Measurements from ENCODE around the gene XRN2.

DNA sequence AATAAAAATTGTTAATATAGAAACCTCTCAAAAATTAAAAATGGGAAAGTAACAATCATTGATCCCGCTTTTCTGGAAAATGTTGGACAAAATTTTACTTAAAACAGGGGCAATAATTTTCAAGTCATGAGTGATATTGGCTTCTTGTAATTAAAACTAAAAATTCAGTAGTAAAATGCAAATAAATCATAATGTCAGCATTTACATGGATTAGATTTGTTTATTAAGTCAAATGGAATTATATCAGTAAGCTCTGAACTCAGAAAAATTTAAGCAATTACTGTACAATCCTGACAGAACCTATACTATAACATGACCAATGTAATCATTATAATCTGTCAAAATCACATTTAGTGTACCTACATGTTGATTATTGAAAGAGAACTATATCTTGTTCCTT lies 134.1 kb downstream of the XRN2 start:
- TF ChIP-seq, protein P1, sequence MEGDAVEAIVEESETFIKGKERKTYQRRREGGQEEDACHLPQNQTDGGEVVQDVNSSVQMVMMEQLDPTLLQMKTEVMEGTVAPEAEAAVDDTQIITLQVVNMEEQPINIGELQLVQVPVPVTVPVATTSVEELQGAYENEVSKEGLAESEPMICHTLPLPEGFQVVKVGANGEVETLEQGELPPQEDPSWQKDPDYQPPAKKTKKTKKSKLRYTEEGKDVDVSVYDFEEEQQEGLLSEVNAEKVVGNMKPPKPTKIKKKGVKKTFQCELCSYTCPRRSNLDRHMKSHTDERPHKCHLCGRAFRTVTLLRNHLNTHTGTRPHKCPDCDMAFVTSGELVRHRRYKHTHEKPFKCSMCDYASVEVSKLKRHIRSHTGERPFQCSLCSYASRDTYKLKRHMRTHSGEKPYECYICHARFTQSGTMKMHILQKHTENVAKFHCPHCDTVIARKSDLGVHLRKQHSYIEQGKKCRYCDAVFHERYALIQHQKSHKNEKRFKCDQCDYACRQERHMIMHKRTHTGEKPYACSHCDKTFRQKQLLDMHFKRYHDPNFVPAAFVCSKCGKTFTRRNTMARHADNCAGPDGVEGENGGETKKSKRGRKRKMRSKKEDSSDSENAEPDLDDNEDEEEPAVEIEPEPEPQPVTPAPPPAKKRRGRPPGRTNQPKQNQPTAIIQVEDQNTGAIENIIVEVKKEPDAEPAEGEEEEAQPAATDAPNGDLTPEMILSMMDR (IDR thresholded peaks at IDR 0.05) = no peak
- TF ChIP-seq EP300 (IDR thresholded peaks at IDR 0.05) (no peak), POLR2AphosphoS5 (IDR thresholded peaks at IDR 0.05) (no peak)
